ENCODE measurements around the gene MIA3.
A peak's percentile ranks its signal among the peaks of the same experiment; 100 is the strongest.
"Not testable (repeated sequence)": the region's sequence is repeated elsewhere in the genome, so short reads cannot be mapped to it uniquely, and the experiment has no call there.

MIA3 gene, protein sequence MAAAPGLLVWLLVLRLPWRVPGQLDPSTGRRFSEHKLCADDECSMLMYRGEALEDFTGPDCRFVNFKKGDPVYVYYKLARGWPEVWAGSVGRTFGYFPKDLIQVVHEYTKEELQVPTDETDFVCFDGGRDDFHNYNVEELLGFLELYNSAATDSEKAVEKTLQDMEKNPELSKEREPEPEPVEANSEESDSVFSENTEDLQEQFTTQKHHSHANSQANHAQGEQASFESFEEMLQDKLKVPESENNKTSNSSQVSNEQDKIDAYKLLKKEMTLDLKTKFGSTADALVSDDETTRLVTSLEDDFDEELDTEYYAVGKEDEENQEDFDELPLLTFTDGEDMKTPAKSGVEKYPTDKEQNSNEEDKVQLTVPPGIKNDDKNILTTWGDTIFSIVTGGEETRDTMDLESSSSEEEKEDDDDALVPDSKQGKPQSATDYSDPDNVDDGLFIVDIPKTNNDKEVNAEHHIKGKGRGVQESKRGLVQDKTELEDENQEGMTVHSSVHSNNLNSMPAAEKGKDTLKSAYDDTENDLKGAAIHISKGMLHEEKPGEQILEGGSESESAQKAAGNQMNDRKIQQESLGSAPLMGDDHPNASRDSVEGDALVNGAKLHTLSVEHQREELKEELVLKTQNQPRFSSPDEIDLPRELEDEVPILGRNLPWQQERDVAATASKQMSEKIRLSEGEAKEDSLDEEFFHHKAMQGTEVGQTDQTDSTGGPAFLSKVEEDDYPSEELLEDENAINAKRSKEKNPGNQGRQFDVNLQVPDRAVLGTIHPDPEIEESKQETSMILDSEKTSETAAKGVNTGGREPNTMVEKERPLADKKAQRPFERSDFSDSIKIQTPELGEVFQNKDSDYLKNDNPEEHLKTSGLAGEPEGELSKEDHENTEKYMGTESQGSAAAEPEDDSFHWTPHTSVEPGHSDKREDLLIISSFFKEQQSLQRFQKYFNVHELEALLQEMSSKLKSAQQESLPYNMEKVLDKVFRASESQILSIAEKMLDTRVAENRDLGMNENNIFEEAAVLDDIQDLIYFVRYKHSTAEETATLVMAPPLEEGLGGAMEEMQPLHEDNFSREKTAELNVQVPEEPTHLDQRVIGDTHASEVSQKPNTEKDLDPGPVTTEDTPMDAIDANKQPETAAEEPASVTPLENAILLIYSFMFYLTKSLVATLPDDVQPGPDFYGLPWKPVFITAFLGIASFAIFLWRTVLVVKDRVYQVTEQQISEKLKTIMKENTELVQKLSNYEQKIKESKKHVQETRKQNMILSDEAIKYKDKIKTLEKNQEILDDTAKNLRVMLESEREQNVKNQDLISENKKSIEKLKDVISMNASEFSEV (N-terminal part only)

DNA sequence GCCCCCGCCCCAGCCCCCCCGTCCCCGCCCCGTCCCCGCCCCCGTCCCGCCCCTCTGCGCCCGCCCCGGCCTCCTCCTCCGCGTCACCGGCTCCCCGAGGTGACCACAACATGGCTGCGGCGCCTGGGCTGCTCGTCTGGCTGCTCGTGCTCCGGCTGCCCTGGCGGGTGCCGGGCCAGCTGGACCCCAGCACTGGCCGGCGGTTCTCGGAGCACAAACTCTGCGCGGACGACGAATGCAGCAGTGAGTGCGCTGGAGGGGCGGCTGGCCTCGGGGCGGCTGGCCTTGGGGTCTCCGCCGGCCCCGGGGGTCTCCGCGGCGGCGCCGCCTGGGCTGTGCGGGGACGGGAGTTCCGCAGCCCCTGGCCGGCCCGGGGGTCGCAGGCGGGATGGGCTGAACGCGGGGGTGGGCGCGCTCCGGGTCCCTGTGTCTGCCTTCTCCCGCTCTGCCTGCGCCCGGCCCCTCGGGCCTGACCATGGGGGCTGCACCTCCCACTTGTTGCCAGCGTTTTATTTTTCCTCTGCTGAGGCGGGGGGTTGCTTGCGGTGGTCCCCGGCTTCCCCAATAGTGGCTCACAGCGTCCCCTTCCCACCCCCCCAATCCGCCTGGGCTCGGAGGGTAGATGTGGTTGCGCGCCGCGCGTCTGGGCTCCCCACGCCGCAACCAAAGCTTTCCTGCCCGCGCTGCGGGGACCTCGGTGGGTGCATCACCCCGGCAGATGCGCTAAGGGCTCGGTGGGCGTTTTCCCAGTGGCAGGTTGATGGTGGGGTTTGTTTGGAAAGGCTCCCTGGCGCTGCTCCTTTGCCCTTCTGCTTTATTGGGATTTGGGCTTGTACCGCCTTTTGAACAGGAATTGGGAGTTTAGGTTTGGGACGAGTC, at the start of gene MIA3:
Gene MIA3, plus strand, starts transcription at position 97 of the 879 bp plus-strand sequence. Its CDS starts 14 bp downstream, at position 111.
- DNase-seq: peak; percentile 53

DNA sequence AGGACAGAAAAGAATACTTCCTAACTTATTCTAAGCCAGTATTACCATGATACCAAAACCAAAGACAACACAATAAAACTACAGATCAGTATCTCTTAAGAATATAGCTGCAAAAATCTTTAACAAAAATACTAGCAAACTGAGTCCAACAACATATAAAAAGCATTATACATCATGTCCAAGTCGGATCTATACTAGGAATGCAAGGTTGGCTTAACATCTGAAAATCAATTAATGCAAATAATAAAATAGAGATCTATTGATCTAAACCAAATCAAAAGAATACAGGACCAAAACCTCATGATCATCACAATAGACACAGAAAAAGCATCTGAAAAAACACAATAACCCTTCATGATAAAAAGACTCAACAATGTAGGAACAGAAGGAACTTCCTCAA, 47.1 kb upstream of the MIA3 start:
- no peak for DNase-seq

DNA sequence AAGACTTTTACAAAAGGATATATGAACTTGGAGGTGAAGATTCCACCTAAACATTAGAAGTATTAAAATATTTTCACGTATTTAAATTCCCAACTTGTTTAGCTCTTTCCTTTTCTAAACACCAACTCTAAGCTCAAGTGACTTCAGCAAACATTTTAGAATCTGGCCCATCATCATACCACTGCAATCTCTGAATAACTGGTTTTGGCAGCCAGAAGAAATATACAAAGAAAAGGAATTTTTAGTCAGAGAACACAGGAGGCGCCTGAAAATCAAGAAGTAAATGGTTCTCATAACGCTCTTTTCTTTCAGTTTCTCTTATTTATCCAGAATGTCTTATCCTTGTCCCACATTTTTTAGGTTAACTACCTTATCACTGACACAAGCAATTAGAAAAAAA, 38.6 kb upstream of the MIA3 start:
- no peak for DNase-seq

DNA sequence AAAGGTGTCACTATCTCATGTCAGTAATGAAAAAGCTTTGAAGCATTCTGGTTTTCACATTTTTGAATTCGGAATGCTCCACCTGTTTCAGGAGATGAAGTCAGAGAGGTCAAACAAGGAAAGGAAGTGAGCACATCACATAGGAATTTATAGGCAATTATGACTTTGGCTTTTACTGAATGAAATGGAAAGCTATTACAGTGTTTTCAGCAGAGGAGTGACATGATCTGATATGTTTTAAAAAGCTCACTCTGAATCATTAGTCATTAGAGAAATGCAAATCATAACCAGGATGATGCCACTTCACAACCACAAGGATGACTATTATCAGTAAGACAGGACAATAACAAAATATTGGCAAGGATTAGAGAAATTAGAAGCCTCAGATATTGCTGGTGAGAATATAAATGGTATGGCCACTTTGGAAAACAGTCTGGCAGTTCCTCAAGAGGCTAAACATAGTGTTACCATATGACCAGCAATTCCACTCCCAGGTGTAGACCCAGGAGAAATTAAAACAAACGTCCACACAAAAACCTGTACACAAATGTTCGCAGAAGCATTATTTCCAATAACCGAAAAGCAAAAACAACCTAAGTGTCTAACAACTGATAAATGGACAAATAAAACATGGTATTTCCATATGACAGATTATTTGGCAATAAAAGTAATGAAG, 35.7 kb upstream of the MIA3 start:
- DNase-seq: no peak

DNA sequence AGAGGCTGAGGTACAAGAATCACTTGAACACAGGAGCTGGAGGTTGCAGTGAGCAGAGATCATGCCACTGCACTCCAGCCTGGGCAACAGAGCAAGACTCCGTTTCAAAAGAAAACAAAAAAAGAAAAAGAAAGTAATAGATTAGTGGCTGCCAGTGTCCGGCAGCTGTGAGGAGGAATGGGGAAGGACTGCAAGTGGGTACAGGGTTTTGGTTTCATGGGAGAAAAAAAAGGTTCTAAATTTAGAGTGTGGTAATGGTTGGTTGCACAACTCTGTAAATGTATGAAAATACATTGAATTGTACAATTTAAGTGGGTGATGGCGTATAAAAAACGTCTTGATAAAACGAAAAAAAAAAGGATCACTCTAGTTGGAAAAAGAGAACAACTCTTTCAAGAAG, 34.8 kb upstream of the MIA3 start:
- peak; percentile 21 for DNase-seq

DNA sequence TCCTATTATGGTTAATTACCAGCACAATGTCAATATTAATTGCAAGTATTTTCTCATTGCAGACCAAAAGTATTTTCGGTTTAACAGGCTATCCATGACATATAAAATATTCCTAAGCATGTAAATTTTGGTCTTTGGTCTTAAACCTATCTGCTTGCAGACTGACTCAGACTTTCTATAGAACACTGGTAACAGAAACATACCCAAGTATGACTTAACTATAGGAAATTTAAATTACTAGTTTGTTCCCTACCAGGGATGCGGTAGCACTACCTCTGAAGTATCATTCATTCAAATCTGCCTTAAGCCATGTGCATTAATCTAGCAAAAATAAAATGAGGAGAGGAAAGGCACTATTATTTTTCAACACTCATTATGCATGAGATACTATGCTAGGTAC, 31.1 kb upstream of the MIA3 start:
- DNase-seq: no peak

DNA sequence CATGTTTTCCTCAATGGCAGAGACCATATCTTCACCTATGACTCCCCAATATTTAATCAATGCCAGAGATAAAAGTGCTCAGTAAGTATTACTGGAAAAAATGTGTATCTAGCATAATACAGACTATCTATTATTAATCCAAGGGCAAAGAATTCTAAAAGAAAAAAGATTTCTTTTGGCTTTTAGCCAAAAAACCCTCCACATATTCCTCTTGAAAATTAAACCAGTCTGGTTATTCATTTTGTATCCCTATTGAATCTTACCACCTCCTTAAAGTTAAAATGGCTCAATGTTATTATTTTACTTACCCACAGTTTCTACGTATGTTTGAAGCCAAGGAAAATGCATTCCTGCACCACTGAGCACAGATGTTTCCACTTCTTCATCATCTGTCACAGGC, 29.8 kb upstream of the MIA3 start:
- no peak for DNase-seq

DNA sequence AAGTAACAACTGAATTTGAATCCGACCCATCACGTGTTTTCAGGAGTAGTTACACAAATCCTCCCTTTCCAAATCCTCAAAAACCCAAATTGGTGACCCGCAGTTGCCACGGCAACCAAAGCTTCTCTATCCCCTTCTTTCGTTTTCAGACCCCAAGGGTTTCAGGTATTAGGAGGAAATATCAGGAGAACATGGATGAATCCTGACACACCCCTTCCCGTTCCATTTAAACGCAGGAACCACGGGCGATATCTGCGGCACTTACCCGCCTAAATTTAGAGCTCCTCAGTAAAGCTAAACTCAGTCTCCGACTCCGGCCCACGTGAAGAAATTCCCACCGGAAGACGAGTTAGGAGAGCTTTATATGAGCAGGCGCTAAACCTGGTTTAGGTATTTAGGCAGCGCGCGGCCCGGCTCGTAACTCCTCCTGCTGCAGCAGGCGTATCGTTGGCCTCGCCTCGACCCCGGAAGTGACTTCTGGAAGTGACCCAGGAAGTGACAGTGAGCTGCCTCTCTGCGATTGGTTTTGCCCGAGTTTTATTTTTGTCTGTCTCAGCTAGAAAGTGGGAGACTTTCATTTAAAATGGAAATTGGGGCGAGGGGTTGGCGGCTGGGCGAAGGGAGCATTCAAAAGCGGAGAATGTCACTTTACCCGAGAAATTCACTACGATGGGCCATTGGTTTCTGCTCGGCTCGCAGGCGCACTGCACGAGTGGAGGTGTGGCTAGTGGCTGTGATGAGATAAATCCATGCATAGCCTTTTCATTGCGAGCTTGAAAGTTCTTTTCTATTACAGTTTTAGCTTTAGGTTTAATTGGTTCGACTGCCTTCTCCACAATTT, 28.2 kb upstream of the MIA3 start, which contains the start of gene TAF1A:
Gene TAF1A, minus strand, starts transcription at position 472 of the 841 bp plus-strand sequence.
- peak; percentile 95 for DNase-seq

DNA sequence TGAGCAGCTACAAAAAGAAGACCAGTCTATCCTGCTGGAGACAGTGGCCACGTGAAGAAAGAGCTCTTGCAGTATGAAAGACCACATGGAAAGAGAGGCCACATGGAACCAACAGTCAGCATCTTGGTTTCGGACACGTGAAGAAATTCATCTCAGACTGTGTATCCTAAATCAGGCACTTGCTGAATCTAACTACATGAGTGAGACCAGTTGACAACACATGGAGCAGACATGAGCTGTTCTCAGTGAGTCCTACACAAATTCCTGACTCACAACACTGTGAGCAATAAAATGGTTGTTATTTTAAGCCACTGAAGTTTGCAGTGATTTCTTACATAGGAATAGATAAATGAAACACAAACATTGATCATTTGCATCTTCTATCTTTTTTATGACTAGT, 25.7 kb upstream of the MIA3 start:
- DNase-seq: no peak

DNA sequence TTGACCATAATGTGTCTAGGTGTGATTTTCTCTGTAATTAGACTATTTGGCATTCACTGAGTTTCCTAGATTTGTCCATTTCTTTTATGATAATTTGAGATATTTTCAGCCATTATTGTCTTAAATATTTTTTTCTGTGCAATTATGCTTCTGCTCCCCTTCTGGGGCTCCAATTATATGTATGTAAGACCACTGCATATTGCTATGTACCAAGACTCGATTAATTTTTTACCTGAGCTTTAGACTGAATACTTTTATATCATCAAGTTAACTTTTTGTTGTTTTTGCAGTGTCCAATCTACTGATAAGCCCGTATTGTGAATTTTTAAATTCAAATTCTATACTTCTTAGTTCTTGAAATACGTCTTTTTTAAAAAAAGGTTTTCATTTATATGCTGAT, 23.1 kb upstream of the MIA3 start:
- DNase-seq: no peak

DNA sequence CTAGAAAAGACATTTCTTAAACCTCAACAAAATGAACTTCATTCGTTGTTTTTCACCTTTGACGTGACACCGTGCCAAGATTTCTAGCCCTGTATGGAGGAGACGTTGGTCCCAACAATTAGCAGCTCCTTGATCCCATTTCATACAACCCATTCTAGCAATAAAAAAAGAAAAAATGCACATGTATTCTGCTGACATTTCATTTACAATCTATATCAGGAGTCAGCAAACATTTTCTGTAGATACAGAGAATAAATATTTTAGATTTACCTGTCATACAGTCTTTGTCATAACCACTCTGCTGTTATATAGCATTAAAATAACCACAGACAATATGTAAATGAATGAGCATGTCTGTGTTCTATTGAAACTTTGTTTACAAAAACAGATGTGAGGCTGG, 21.2 kb upstream of the MIA3 start:
- DNase-seq: no peak

DNA sequence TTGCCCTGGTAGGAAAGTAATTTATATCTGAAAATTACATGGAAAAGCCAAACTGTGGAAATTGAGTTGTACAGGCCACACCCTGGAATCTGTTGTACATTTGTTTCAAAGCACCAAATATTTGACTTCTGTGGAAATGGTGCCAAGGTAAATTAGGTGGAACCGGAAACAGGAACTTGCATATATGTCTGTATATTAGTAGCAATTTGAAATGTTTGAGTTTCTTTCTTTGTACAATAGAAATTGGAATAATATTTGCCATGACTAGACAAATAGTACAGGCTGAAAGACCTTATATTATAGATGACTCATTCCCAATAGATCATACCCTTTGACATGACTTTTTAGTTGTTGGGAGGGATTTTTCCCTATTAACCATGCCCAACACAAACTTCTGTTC, 17.6 kb upstream of the MIA3 start:
- DNase-seq: no peak

DNA sequence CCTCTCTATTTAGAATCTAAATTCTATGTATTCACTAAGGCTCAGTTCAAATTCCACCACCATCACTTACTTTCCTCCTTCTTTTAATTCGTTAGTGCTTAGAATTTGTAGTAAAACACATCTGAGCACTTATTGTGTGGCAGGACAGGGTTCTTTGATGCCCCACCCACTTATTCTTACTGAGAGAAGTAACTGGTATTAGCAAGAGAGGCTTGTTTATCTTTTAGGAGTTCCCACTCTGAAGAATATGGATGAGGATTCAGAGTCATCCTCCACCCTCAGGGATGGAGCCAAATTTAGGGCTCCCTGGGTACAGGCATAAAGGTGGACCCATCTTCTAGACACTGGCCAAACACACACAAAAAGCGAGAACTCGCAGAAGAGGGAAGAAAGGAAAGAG, 16.6 kb upstream of the MIA3 start:
- DNase-seq: no peak

DNA sequence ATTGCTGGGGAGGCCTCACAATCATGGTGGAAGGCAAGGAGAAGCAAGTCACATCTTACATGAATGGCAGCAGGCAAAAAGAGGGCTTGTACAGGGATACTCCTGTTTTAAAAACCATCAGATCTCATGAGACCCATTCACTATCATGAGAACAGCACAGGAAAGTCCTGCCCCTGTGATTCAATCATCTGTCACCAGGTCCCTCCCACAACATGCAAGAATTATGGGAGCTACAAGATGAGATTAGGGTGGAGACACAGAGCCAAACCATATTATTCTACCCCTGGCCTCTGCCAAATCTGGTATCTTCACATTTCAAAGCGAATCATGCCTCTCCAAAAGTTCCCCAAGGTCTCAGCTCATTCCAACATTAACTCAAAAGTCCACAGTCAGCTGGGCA, 11.1 kb upstream of the MIA3 start:
- no peak for DNase-seq

DNA sequence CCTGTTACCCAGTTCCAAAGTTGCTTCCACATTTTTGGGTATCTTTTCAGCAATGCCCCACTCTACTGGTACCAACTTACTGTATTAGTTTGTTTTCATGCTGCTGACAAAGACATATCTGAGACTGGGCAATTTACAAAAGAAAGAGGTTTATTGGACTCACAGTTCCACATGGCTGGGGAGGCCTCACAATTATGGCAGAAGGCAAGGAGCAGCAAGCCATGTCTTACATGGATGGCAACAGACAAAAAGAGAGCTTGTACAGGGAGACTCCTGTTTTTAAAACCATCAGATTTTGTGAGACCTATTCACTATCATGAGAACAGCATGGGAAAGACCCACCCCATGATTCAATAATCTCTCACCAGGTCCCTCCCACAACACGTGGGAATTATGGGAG, 8.8 kb upstream of the MIA3 start:
- not testable (repeated sequence) for DNase-seq

DNA sequence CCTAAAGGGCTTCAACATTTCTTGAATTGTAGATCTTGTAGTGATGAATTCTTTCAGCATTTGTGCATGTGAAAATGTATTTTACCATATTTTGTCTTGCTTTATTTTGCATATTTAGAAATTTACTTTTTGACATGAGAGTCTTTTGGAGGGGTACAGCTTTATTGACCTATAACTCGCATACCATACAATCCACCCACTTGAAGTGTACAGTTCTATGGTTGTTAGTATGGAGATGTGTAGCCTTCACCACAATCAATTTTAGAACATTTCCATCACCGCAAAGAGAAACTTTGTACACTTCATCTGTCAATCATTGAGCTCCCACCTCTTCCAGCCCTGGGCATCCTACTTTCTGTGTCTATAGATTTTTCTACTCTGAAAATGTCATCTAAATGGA, 7.2 kb upstream of the MIA3 start:
- DNase-seq: no peak

DNA sequence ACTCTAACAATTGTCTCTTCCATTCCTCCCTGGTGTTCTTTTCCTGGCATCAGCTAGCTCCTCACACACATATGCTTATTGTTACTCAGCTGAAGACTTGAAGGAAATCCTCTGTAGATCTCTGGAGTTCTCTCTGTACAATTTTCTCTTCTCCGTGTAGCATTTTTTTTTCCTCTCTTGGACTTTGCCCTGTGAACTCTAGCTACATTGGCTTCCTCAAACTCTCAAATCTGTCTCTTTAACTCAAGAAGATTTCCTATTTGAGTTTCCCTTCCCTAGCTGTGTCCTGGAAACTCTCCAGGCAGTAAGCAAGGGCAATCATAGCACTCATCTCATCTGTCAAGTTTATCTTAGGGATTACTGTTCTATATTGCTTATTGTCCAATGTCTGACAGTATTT, 4.3 kb upstream of the MIA3 start:
- no peak for DNase-seq

DNA sequence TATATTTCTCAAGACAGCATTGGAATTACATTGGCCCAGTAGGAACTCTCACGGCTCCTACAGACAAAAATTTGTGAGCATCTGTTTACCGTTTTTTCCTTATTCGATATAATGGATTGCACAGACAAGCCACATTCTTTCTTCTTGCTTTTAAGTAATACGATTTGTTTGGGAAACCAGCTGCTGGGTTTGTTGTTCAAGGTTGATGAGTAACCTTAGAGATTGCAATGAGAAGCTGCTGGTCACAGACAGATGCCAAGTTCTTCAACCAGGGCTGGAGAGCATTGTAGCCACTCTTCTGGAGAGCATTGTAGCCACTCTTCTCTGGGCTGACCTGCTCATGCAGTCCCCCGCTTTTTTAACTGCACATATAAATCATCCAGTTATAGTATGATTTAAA, 1.4 kb upstream of the MIA3 start:
- no peak for DNase-seq

DNA sequence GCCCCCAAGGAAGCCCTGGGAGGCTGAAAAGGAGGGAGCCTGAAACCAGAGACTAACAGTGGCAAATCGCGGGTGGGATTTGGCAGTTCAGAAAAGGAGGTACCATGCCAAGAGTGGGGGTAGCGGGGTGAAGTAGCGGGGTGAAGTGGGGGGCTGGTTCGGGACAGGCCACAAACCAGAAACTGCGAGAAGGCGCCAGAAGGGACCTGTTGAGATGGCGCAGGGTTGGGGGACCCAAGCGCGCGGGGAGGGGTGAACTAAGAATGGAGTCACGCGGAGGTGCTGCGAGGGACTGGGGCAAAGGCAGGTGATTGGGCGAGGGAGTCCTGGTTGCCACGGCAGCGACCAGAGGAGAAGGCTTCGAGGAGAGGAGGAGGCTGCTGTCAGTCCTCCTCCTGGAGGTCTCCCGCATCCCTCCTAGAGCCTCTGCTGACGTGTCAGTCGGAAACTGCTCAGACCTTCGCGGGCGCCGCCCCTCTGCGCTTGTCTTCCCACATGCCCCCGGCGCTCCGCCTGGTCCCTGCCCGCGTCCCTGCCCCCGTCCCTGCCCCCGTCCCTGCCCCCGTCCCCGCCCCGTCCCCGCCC, 438 bp upstream of the MIA3 start:
- peak; percentile 97 for DNase-seq
